WI38 (cell line): ENCODE results near the gene IGF2BP3.
A peak's percentile ranks its signal among the peaks of the same experiment; 100 is the strongest.
"Not testable (repeated sequence)": the region's sequence is repeated elsewhere in the genome, so short reads cannot be mapped to it uniquely, and the experiment has no call there.

Experiments
- H3K4me3 ChIP-seq: 2 replicates; pipeline ENCODE4 v1.5.1; 2011; ENCODE audit warnings: low read depth, mild to moderate bottlenecking, control low read depth, low read length
- CTCF ChIP-seq: IDR thresholded peaks from 2 replicates; pipeline ENCODE4 v1.5.1; 2012; ENCODE audit warnings: low read depth, mild to moderate bottlenecking, control low read depth, low read length

The IGF2BP3 gene

GRCh38 chr7:23470330-23471105 is at the start of gene IGF2BP3:
IGF2BP3 (minus strand) TSS chr7:23470491; CDS start chr7:23470110, 381 bp downstream.
- TF ChIP-seq CTCF = no peak
- H3K4me3 ChIP-seq = peak within 1 kb of the TSS; percentile 86

- no peak for TF ChIP-seq CTCF
- H3K4me3 ChIP-seq = no peak overlapping the region
These were observed 44.5 kb upstream of the IGF2BP3 start for GRCh38 chr7:23514755-23515154.

- H3K4me3 ChIP-seq = not testable (repeated sequence)
These were observed 43.5 kb upstream of the IGF2BP3 start for GRCh38 chr7:23513746-23514145.

- TF ChIP-seq CTCF = no peak
These were observed 23.7 kb upstream of the IGF2BP3 start for GRCh38 chr7:23494009-23494408.

GRCh38 chr7:23491502-23491901 is 21.2 kb upstream of the IGF2BP3 start:
- no peak for TF ChIP-seq CTCF
- no peak overlapping the region for H3K4me3 ChIP-seq

More at GRCh38 chr7:23494009-23494408, 23.7 kb upstream of the IGF2BP3 start:
- H3K4me3 ChIP-seq = no peak overlapping the region

GRCh38 chr7:23490357-23491135 is 20.3 kb upstream of the IGF2BP3 start:
- no peak for TF ChIP-seq CTCF
- H3K4me3 ChIP-seq = peak overlapping the region; percentile 55

GRCh38 chr7:23488714-23489113 is 18.4 kb upstream of the IGF2BP3 start:
- H3K4me3 ChIP-seq = not testable (repeated sequence)

- no peak for TF ChIP-seq CTCF
- no peak overlapping the region for H3K4me3 ChIP-seq
These were observed 17.4 kb upstream of the IGF2BP3 start for GRCh38 chr7:23487670-23488069.
